A375 (cell line): ENCODE measurements around the gene GLI3. TPM values are rescaled to one million over a fixed set of nuclear protein-coding genes. Genes with fewer than 3 reads are reported as not detected.

Experiments
- small RNA-seq: library from RNA; depleted of rRNA; stranded (forward); fragments of <200 nt; gene quantifications from one replicate; pipeline ENCODE3, GENCODE V24; 2014
- total RNA-seq: library from RNA; depleted of rRNA; stranded (reverse); fragments of >200 nt; shearing (Covaris generic); gene quantifications from 2 replicates; pipeline ENCODE4 v1.2.3, GENCODE V29; 2014; rRNA removed

The GLI3 gene
- 4.0 and 5.5 TPM in 2 replicates for total RNA-seq

GRCh38 chr7:42236976-42237810 lies at the start of gene GLI3:
TSS of gene GLI3 (minus strand) at chr7:42237209. CDS start at chr7:42223253, 13,956 bp downstream.

Small RNAs within 50 kb of the gene (small RNA-seq; reads per million reads assigned to genes)
- gene HMGN2P30 = not detected
